ENCODE data around the gene ST6GALNAC6.

ST6GALNAC6 gene

DNA sequence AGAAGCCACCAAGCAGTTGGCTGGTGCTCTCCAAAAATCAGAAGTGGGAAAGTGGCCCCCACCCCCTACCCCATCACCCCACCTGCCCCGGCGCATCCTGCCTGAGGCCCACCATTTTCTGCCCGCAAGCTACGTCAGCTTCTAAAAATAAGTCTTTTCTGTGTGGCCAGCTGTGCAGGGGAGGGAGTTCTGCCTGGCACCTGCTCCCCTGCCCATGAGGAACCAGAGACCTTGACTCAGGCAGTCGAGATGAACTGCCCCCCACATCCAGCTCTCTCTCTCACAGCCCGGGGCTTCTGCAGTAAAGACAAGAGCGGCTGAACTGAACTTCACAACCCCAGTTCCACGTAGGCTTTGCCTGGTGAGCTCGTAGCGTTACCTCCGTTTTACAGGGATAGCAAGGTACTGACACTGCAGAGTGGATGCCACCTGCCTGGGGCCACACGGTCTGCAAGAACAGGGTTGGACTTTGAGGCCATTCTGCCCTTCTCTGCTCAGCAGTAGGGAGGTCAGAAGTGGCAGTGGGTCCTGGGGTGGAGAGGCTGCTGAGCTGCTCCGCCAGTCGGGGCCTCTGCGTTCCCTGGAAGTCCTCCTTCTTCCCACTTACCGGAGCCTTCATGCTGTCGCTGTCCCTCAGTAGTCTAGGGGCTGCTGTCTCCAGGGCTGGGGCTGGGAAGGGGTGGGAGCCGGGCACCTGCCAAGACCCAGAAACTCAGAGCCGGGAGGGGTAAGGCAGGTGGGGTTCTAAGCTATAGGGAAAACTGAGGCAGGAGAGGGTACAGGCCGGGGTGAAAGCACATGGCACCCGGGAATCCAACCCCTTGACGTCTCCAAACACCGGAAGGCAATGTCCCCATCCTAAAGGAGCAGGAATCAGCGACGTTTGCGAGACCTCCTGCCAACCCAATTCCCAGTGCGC, 16.7 kb upstream of the ST6GALNAC6 start:
- peak in 1 of 2 experiments; percentile 41 for DNase-seq

DNA sequence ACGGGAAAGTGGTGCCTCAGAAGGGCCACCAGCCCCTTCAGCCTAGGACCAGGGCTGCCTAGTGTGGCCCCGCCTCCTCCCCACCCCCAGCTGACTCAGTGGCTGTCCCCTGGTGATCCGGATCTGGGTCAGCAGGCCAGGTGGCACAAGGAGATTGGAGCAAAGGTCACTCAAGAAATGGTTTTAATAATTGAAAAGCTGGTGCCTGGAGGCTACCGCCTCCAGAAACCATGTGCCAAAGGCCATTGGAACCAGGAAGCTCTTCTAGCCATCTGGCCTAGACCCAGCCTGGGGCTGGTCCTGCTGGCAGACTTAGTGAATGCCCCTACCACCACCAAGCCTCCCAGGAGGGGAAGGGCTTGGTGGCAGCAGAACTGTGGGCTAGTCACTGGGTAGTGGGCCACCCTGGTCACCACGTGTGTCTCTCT, 15.9 kb upstream of the ST6GALNAC6 start:
- no peak for DNase-seq

DNA sequence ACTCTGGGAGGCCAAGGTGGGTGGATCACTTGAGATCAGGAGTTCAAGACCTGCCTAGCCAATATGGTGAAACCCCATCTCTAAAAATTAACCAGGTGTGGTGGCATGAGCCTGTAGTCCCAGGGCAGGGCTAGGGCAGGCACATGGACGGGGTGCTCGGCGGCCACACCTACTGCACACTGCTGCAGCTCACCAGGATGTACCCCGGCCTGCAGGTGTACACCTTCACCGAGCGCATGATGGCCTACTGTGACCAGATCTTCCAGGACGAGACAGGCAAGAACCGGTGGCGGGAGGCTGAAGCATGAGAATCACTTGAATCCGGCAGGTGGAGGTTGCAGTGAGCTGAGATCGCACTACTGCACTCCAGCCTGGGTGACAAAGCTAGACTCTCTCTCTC, 14.3 kb upstream of the ST6GALNAC6 start:
- no peak for DNase-seq

DNA sequence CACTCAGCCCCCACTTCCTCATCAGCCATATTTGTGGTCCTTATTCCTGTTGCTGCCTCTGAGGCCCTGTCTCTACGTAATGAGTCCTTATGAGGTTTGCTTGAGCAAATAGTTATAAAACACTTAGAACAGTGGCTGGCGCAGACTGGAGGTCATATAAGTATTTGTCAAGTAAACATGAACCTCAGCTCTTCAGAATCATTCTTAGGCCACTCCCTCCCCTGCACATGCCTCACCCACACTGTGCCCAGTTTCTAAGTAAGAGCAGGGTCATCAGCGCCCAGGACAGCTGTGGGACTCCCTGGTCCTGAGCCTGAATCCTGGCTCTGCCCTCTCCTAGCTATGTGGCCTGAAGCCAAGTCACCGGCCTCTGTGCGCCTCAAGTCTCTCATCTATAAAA, 13.5 kb upstream of the ST6GALNAC6 start:
- DNase-seq, result no peak

DNA sequence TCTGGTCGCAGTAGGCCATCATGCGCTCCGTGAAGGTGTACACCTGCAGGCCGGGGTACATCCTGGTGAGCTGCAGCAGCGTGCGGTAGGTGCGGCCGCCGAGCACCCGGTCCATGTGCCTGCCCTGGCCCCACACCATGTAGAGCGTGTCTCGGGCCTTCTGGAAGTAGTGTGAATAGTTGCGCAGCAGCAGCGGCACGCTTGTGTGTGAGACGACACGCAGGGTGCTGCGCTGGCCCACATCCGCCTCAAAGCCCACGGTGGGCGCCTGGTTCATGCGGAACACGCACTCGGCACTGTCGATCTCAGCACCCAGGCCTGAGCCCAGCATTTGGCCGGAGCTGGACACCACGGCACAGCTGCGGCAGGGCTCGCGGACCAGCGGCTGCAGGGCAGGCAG, 12.9 kb upstream of the ST6GALNAC6 start:
- DNase-seq, result no peak

DNA sequence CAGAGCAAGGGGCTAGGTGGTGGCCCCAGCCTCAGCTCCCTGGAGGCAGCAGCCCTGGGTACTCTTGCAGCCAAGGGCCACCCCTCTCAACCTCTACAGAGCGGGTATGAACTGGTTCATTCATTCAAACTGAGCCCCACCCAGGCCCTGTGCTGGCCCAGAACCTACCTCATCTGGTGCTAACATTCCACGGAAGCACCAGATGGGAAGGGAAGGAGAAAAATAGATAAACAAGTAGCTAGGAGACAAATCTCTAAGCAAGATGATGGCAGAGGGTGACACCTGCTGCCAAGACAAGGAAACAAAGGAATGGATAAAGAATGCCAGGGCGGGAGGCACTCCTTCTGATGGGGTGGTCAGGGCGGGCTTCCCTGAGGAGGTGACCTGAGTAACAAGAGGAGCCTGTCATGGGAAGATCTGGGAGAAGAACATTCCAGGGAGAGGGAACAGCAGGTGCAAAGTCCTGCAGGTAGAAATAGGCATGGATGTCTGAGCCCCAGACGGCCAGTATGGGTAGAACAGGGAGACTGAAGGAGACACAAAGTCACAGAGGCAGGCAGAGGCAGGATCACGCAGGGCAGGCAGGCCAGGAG, 11.3 kb upstream of the ST6GALNAC6 start:
- peak in 1 of 2 experiments; percentile 11 for DNase-seq

DNA sequence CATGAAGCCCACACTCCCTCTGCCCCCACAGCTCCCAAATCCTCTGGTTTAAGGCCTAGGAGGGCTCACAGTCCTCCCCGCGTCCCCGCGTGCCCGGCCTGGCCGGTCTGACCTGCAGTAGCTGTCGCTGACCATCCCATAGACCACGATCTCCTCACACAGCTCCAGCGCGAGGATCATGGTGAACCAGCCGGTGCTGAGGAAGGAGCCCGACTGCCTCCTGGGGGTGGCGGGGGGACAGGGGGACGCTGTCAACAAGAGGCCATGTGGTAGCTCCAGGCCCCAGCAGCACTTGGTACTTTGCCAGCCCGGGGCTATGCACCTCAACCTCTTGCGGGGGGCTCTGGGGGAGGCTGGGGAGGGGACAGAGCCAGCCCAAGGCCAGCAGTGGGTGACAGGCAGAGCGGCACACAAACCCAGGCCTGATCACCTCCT, 10.5 kb upstream of the ST6GALNAC6 start:
- DNase-seq, result no peak

DNA sequence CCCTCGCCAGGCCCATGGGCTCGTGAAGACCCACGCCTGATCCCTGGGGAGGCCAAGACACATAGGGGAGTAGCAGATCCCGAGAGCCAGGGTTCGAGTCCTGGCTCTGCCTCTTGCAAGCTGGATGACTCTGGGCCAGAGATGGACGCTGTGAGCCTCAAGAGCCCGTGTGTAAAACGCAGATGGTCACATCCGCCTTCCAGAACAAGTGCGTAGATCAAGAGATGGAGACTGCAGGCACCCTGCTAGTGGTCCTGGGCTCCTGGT, 9.2 kb upstream of the ST6GALNAC6 start:
- DNase-seq, result no peak

DNA sequence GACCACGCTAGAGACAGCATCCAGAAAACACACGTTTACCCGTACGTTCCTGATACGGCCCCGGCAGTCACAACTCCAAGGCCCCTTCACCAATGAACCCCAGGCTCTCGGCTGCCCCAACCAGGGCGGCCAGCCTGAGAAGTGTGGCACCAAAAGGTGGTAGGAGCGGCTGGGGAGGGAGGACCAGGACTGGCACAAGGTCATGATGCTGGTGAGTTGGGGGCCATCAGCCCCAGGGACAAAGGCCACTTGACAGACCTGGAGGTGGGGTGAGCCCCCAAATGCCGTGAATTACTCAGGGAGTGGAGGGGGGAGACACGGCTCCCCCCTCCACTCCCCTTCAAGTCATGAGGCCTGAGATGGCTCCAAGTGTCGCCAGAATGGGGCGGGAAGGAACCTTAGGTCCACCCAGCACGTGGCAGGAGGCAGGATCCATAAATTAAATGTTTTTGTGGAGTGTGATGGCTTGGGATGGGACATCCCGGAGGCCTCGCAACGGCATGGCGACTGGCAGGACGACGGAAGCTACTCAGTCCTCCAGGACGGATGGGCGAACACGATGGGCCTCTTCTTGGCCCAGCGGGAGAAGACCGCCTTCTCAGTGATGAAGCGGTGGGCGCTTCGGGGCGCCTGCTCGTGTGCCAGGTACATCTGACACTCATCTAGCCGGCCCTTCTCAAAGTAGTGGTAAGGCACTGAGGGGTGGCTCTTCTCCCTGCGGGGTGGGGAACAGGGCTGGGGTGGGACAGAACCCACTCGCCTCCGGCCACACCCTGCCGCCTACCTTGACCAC, 8.7 kb upstream of the ST6GALNAC6 start:
- DNase-seq, result no peak

DNA sequence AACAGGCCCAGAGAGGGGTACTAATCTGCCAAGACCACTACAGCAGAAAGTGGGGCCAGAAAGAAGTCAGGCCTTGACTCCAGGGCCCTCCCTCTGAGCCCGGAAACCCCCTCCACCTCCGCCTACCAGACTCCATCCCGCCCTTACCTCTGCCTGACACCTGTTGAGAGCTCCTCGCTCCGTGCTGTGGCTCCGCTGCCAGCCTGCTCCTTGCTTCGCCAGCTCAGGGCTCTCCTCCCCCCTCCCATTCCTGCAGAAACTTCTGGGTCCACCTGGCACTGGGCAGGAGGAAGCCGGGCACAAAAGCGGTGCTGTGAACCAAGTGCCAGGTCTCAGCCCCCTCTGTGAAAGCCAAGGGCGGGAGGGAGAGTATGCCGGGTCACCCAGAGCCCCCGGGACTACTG, 6.4 kb upstream of the ST6GALNAC6 start:
- DNase-seq, result no peak

DNA sequence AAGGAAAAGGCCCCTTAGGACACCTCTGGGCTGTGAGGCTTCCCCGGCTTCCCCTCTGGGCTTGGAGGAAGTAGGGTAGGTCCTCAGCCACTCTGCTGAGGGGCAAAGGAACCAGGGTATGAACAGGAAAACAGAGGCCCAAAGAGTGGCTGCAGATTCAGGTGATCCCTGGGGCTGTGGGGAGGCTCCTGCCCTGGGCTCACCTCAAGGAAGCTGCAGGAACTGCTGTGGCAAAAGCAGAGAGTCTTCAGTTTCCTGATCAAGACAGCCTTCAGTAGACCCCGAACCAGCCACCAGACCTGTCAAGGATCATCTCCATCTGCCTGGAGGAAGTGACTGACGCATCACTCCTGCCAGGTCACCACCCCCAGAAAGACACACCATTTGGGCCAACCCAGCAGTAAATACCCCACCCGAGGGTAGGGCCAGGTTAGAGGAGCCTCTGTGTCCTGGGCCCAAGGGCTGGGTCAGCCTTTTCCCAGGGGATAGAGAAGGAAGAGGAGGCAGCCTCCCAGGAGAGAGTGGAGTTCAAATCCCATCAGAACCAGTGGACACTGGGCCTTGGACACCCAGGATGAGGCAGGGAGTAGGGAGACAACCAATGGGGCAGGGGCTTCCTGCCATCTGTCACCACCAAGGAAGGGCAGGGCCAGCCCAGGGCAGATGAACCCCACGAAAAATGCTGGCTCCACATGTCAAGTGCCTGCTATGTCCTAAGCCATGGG, 5.8 kb upstream of the ST6GALNAC6 start:
- DNase-seq, result no peak

DNA sequence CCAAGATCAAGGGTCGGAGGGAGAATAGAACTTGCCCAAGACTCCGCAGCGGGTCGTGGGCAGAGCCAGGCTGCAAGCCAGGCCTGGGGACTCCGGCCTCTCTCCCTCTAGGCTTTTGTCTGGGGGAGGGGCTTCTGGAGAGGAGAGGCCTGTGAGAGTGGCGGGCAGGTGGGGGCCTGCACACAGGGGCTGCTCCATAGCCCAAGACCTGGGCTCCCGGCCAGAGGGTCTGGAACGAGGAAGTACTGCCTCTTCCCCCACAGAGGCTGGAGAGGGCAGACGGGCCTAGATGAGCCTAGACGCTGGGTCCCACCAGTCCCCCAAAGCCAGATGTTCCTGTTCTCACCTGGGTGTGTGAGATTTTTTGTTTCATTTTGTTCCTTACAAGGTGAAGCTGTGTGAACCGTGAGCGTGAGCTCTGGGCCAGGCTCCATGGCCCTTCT, 5.2 kb upstream of the ST6GALNAC6 start:
- no peak for DNase-seq

DNA sequence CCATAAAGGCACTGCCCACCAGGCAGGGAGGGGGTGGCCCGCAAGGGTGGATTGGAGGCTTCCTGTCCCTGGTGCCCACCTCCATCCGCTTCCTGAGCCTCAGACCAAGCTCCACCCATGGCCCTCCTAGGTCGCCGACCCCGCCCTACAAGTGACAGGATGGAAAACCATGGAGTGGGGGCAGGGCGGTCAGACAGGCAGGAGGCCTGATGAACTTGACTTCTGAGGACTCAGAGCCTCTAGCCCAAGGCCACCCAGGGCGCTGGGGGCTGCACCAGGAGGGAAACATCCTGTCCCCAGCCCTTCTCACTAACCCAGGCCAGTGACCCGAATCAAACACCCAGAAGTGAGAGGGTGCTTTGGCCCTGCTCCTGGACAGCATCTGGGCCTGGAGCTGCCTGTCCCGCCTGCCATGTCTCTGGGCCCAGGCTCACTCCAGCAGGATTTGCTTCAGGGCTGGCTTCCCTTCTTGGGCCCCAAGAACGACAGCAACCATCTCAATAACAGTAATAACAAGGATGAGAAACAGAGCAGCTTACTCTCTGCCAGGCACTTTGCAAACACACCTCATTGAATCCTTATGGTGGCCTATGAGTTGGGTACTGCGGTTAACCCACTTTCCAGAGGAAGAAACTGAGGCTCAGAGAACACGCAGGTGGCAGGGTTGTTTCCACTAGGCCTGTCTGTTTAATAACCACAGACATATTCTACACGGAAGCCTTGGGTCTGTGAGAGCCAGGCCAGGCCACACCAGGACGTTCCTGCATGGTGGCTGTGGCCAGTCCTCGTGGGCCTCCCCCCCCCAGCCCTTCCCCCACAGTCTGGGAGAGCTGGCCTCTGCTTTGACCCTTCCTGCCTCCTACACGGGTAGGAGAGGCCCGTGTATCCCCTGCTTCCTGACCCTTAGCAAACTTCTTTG, 4.4 kb upstream of the ST6GALNAC6 start:
- no peak for DNase-seq

DNA sequence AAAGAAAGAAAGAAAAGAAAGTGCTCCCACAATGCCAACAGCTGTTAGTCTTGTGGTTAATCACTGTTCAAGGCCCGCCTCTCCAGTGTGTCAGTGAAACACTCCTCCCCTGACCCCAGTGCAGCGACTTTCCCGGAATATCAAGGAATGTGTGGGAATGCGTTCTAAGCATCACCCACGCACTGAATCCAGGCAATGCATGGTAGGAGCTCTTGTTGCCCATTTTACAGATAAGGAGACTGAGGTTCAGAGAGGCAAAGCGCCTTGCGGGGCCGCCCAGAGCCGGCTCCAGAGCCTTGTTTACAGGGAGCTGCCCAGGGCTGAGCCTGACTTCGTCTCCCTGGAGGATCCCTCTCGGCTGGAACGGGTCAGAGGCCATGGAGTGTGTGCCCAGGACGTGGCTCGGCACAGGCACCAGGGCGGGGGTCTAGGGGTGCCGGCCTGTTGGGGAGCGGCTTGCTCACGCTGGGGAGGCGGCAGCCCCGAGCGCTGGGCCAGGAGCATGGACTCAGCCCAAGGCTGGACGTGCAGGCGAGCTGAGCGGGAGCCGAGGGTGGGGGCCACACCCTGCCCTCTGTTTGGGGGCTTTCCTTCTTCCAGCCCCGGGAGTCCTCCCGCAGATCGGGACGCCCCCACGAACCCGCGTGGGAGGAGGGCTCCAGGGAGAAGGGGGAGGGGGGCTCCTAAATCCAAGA, 823 bp downstream of the ST6GALNAC6 start:
- DNase-seq, result no peak

DNA sequence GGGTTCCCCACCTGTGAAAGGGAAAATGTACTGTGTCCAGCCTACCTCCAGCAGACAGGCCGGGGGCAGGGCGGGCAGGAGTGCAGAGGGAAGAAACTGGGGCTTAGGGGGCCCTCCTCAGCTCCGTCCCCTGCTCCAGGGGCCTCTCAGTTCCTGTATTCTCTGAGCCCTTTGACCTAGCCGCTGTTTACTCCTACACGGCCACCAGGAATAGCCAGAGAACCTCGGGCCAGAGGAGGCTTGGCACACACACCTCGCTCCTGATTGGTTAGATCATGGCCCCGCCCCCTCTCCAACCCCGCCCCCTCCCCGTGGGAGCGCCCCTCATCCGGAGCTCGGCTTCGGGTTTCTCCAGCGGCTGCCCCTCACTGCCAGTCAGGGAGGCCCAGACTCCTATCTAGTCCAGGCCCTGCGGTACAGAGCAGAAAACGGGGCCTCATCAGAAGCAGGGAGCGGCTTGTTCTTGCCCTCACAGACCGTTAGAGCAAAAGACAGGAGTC, 2.2 kb downstream of the ST6GALNAC6 start:
- peak in 1 of 2 experiments; percentile 19 for DNase-seq

DNA sequence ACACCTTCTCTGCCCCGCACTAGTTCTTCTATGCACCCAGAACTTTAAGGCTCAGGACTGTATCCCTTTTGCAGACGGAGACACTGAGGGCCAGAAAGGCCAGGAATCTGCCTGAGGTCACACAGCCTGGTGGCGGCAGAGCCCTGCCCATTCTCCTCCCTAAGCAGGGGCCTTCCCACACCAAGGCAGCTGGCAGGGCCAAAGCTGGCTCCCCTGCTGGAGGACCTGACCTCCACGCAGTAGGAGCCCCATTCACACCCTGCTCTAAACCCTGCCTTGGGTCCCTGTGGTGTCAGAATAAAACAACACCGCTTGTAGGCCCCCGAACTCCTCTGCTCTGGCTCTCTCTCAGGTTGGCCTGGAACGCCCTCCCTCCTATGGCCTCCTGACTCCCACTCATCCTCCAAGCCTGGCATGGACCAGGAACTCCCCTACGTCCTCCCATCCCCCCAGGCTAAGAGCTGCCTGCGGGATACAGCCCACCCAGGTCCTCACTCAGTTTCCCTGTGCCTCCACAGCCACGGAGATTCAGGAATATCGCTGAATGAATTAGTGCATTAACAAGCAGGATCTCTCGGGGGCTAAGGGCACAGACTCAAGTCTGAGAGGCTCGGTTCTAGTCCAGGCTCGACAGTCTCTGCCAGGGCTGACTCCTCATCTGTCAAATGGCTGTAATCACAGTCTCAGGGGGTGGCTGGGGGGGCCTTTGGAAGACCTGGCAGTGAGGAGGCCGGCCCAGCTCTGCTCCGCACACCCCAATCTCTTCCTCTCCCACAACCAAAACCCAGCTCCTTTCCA, 2.8 kb downstream of the ST6GALNAC6 start:
- no peak for DNase-seq

DNA sequence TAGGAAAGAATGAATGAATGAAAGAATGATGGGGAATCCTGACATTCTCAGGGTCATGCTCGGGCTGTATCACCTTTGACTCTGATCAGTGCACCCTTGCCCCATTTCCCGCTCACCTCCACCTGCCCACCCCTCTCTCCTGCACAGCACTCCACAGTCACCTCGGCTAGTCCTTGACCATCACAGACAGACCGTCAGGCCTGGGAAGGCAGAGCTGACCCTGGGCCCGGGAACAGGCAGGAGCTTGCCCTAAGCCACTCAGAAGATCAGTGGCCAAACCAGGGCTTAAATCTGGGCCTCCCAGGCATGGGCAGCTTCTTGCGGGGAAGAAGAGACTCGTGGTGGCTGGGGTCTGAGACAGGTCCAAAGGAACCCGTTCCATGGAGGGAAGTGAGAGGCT, 3.6 kb downstream of the ST6GALNAC6 start:
- no peak for DNase-seq

DNA sequence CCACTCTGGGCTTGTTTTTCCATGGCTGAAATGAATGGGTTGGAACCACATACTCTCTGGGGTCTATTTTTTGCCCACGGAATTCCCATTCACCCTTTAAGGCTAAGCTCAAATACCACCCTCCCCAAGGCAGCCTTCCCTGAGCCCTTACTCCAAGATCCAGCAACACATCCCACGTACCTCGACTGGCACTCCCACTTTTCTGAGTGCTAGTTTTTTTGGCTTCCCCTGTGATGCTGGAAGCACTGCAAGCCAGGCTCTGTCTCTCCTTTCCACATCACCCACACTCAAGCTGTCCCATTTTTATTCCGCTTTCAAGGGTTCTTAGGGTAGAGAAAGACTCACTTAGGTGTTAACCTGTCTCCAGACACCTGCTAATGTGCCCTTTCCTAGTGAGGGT, 6.0 kb downstream of the ST6GALNAC6 start:
- DNase-seq, result no peak

DNA sequence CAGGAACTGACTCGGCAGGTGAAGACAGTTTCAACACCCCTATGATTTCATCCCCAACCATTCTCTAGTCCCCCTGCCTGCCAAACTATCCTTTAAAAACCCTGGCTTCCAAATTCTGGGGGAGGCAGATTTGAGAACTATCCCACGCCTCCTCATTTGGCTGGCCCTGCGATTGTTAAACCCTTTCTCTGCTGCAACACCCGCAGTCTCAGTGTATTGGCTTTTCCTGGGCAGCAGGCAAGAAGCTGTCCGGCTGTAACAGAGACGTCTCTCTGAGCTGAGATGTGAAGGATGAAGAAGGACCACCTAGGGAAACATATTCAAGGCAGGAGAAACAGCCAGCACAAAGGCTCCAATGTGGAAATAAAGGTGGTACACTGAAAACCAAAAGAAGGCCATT, 6.6 kb downstream of the ST6GALNAC6 start:
- DNase-seq, result no peak

DNA sequence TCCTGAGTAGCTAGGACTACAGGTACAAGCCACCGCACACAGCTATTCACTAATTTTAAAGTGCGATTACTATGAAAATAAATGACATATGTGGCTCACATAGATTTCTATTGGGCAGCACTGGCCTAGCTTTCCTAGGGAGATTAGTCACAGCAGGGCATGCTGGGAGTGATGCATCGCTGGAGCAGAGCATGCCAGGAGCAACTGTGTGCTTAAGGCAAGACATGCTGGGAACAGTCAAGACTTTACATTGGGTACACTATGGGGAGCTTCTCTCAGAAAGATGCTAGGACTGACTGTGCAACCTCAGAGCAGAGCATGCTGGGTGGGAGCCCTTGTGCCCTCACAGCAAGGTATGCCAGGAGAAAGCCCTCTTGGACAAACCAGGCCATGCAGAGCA, 9.3 kb downstream of the ST6GALNAC6 start:
- DNase-seq, result no peak
